ENCODE results near the gene BCL2A1. TPM values are rescaled to one million over a fixed set of nuclear protein-coding genes. Genes with fewer than 3 reads are reported as not detected.

BCL2A1 gene
- total RNA-seq, 1 donor from 2014 or later: 1.7 TPM

GRCh38 chr15:79994615-79995014 is 23.6 kb upstream of the BCL2A1 start:
- H3K27ac ChIP-seq: no peak overlapping the region
- DNase-seq (ENCODE audit: extremely low spot score in 2 of 2): no peak
- H3K4me3 ChIP-seq: no peak overlapping the region
- H3K36me3 ChIP-seq: no peaks in the 10 kb centered on the region
- H3K27me3 ChIP-seq: no peaks in the 10 kb centered on the region
- TF ChIP-seq CTCF (IDR thresholded peaks at IDR 0.05) (no peak), POLR2AphosphoS5 (IDR thresholded peaks at IDR 0.05; ENCODE audit: insufficient read depth in 1 of 2, low read depth in 1 of 2) (no peak), POLR2A (IDR thresholded peaks at IDR 0.05) (no peak)
- H3K9me3 ChIP-seq: no peaks in the 10 kb centered on the region
- intact Hi-C loops (cut with DNase I): loop anchor here (10.0 kb wide), 1 partner anchor 610 kb away; no protein-coding TSS in a partner anchor
- H3K4me1 ChIP-seq: no peaks in the 10 kb centered on the region

- Histone ChIP-seq H3K36me3 (no peaks in the 10 kb centered on the region), H3K9me3 (no peaks in the 10 kb centered on the region), H3K27ac (no peak overlapping the region), H3K4me1 (no peaks in the 10 kb centered on the region), H3K27me3 (no peaks in the 10 kb centered on the region), H3K4me3 (no peak overlapping the region)
- intact Hi-C loops (cut with DNase I): loop anchor here (10.0 kb wide), 1 partner anchor 607 kb away; no protein-coding TSS in a partner anchor
- TF ChIP-seq POLR2A (IDR thresholded peaks at IDR 0.05): no peak
- no peak for TF ChIP-seq POLR2AphosphoS5 (IDR thresholded peaks at IDR 0.05; ENCODE audit: insufficient read depth in 1 of 2, low read depth in 1 of 2)
- TF ChIP-seq CTCF (IDR thresholded peaks at IDR 0.05): no peak
- no peak for DNase-seq (ENCODE audit: extremely low spot score in 2 of 2)
These were observed 20.8 kb upstream of the BCL2A1 start for GRCh38 chr15:79991826-79992225.

GRCh38 chr15:79990997-79991334 is 20.0 kb upstream of the BCL2A1 start:
- H3K27me3 ChIP-seq: no peaks in the 10 kb centered on the region
- no peak overlapping the region for H3K27ac ChIP-seq
- no peak for DNase-seq (ENCODE audit: extremely low spot score in 2 of 2)
- intact Hi-C loops (cut with DNase I): loop anchor here (10.0 kb wide), 1 partner anchor 606 kb away; no protein-coding TSS in a partner anchor
- TF ChIP-seq CTCF (IDR thresholded peaks at IDR 0.05): no peak
- TF ChIP-seq POLR2AphosphoS5 (IDR thresholded peaks at IDR 0.05; ENCODE audit: insufficient read depth in 1 of 2, low read depth in 1 of 2): no peak
- no peak for TF ChIP-seq POLR2A (IDR thresholded peaks at IDR 0.05)
- H3K36me3 ChIP-seq: no peaks in the 10 kb centered on the region
- no peaks in the 10 kb centered on the region for H3K4me1 ChIP-seq
- H3K9me3 ChIP-seq: no peaks in the 10 kb centered on the region
- no peak overlapping the region for H3K4me3 ChIP-seq

- intact Hi-C loops (cut with DNase I): loop anchor here (10.0 kb wide), 1 partner anchor 606 kb away; no protein-coding TSS in a partner anchor
- H3K27me3 ChIP-seq: no peaks in the 10 kb centered on the region
- no peak overlapping the region for H3K27ac ChIP-seq
- no peaks in the 10 kb centered on the region for H3K4me1 ChIP-seq
- no peaks in the 10 kb centered on the region for H3K36me3 ChIP-seq
- no peak overlapping the region for H3K4me3 ChIP-seq
- H3K9me3 ChIP-seq: no peaks in the 10 kb centered on the region
- TF ChIP-seq POLR2AphosphoS5 (IDR thresholded peaks at IDR 0.05; ENCODE audit: insufficient read depth in 1 of 2, low read depth in 1 of 2): no peak
- no peak for TF ChIP-seq CTCF (IDR thresholded peaks at IDR 0.05)
- TF ChIP-seq POLR2A (IDR thresholded peaks at IDR 0.05): no peak
- no peak for DNase-seq (ENCODE audit: extremely low spot score in 2 of 2)
These were observed 19.4 kb upstream of the BCL2A1 start for GRCh38 chr15:79990280-79990996.

DNA sequence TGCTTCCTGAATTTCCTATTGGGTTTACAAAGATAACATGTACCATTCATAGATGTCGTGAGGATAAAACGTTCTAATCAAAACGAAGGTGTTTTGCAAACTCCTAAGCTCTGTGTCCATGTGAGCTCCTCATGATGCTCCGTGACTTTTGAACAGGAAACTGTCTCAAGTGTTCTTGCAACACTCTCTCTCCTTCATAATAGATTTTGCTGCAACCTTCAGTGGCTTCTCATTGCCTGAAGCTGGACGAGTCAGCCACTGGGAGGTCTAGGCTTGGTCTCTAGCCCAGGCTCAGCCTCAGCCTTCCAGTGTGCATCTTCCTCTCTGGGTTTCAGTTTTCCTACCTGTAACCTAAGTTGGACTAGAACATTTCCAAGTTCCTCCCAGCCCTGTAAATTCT is 18.7 kb upstream of the BCL2A1 start:
- Histone ChIP-seq H3K27me3 (no peaks in the 10 kb centered on the region), H3K27ac (no peak overlapping the region), H3K9me3 (no peaks in the 10 kb centered on the region), H3K4me1 (no peaks in the 10 kb centered on the region), H3K36me3 (no peaks in the 10 kb centered on the region), H3K4me3 (no peak overlapping the region)
- no peak for DNase-seq (ENCODE audit: extremely low spot score in 2 of 2)
- intact Hi-C loops (cut with DNase I): loop anchor here (10.0 kb wide), 1 partner anchor 605 kb away; no protein-coding TSS in a partner anchor
- TF ChIP-seq POLR2A (IDR thresholded peaks at IDR 0.05) (no peak), POLR2AphosphoS5 (IDR thresholded peaks at IDR 0.05; ENCODE audit: insufficient read depth in 1 of 2, low read depth in 1 of 2) (no peak), CTCF (IDR thresholded peaks at IDR 0.05) (no peak)

All from vagina (tissue), 2 donors.